IMR-90 (cell line): ENCODE measurements around the gene ZNF277. TPM values are rescaled to one million over a fixed set of nuclear protein-coding genes. Genes with fewer than 3 reads are reported as not detected.

Experiments
- ATAC-seq: fragments of 200-7000 bp; cut with Tn5 transposase; 2 replicates; pipeline ENCODE4 v1.9.1; 2020; ENCODE audit warnings: low read depth, mild to moderate bottlenecking, moderate library complexity
- BruUV-seq: library from RNA; stranded (reverse); fragments of 400-500 nt; replicated peaks from 2 replicates; lab custom pipeline; 2021; lab: Mats Ljungman, UMichigan
- CTCF ChIA-PET: fragments of 300-600 bp; formaldehyde crosslinking; extraction: SDS; loops from one replicate; lab custom pipeline; 2021; ENCODE audit warnings: antibody characterized with exemption; lab: Yijun Ruan, JAX
- POLR2A ChIA-PET: fragments of 300-600 bp; sonication (Branson Sonifier 250); formaldehyde crosslinking; loops from one replicate; lab custom pipeline; 2022; ENCODE audit warnings: antibody characterized with exemption; ENCODE audit not compliant: unreplicated experiment; lab: Charles Lee
- DNase-seq: peaks from one replicate; pipeline ENCODE4 v3.0.0; 2013
- H2AFZ ChIP-seq: replicated peaks from 2 replicates; pipeline ENCODE3; 2013; ENCODE audit warnings: low read length, mild to moderate bottlenecking; ENCODE audit not compliant: poor library complexity
- H2AK5ac ChIP-seq: 2 replicates; pipeline ENCODE4 v1.6.1; 2013; ENCODE audit warnings: low read depth, low read length, inconsistent platforms
- H2AK9ac ChIP-seq: replicated peaks from 2 replicates; pipeline ENCODE3; 2013; ENCODE audit warnings: mild to moderate bottlenecking, low read depth, low read length, moderate library complexity; ENCODE audit not compliant: poor library complexity
- H2BK120ac ChIP-seq: 2 replicates; pipeline ENCODE4 v1.6.1; 2013; ENCODE audit warnings: low read depth, low read length, inconsistent platforms
- H2BK15ac ChIP-seq: 3 replicates; pipeline ENCODE4 v1.6.1; 2013; ENCODE audit warnings: low read depth, low read length, inconsistent platforms
- H2BK20ac ChIP-seq: 2 replicates; pipeline ENCODE4 v1.6.1; 2013; ENCODE audit warnings: low read depth, mild to moderate bottlenecking, inconsistent platforms, low read length, moderate library complexity
- H2BK5ac ChIP-seq: 2 replicates; pipeline ENCODE4 v1.6.1; 2013; ENCODE audit warnings: mild to moderate bottlenecking, low read depth, low read length, inconsistent platforms; ENCODE audit not compliant: poor library complexity, severe bottlenecking
- H3K14ac ChIP-seq: replicated peaks from 2 replicates; pipeline ENCODE4 v1.6.1; 2013; ENCODE audit warnings: low read depth, low read length, inconsistent platforms
- H3K18ac ChIP-seq: 2 replicates; pipeline ENCODE4 v1.6.1; 2013; ENCODE audit warnings: low read depth, low read length, control low read depth
- H3K23ac ChIP-seq: 2 replicates; pipeline ENCODE4 v1.6.1; 2013; ENCODE audit warnings: low read depth, low read length, inconsistent platforms
- H3K27ac ChIP-seq: 2 replicates; pipeline ENCODE4 v1.5.1; 2013; ENCODE audit warnings: mild to moderate bottlenecking, control low read depth, low read length; ENCODE audit not compliant: insufficient read depth
- H3K27me3 ChIP-seq: 2 replicates; pipeline ENCODE4 v1.6.1; 2013; ENCODE audit warnings: low read length; ENCODE audit not compliant: control insufficient read depth, insufficient read depth
- H3K36me3 ChIP-seq: 2 replicates; pipeline ENCODE4 v1.6.1; 2013; ENCODE audit warnings: low read length, mixed read lengths; ENCODE audit not compliant: control insufficient read depth, insufficient read depth
- H3K4ac ChIP-seq: 2 replicates; pipeline ENCODE4 v1.6.1; 2013; ENCODE audit warnings: low read depth, low read length, inconsistent platforms
- H3K4me1 ChIP-seq: 2 replicates; pipeline ENCODE4 v1.6.1; 2013; ENCODE audit warnings: low read length, mixed read lengths; ENCODE audit not compliant: control insufficient read depth, insufficient read depth
- H3K4me2 ChIP-seq: 2 replicates; pipeline ENCODE4 v1.6.1; 2013; ENCODE audit warnings: low read depth, mild to moderate bottlenecking, control low read depth, low read length, moderate library complexity
- H3K4me3 ChIP-seq: 2 replicates; pipeline ENCODE4 v1.5.1; 2013; ENCODE audit warnings: low read depth, mild to moderate bottlenecking, control low read depth, low read length, moderate library complexity; ENCODE audit not compliant: insufficient read depth
- H3K56ac ChIP-seq: 2 replicates; pipeline ENCODE4 v1.6.1; 2013; ENCODE audit warnings: low read length, inconsistent platforms; ENCODE audit not compliant: insufficient read depth; ENCODE audit errors: extremely low read depth
- H3K79me1 ChIP-seq, 2 experiments: 2 replicates each; pipeline ENCODE4 v1.6.1; 2013; ENCODE audit warnings: low read length in 2 of 2, inconsistent platforms in 1 of 2, low read depth in 1 of 2
- H3K9ac ChIP-seq: 2 replicates; pipeline ENCODE4 v1.6.1; 2013; ENCODE audit warnings: low read depth, low read length, control low read depth
- H3K9me1 ChIP-seq: 2 replicates; pipeline ENCODE4 v1.6.1; 2013; ENCODE audit warnings: low read length, inconsistent platforms; ENCODE audit not compliant: insufficient read depth
- H3K9me3 ChIP-seq: 2 replicates; pipeline ENCODE4 v1.6.1; 2013; ENCODE audit warnings: low read length; ENCODE audit not compliant: control insufficient read depth, insufficient read depth
- H4K20me1 ChIP-seq: 2 replicates; pipeline ENCODE4 v1.6.1; 2013; ENCODE audit warnings: low read length, inconsistent platforms; ENCODE audit not compliant: insufficient read depth
- H4K5ac ChIP-seq: 2 replicates; pipeline ENCODE4 v1.6.1; 2013; ENCODE audit warnings: mild to moderate bottlenecking, low read depth, low read length, control low read depth
- H4K8ac ChIP-seq, 2 experiments: 2 replicates each; pipeline ENCODE4 v1.6.1; 2013; ENCODE audit warnings: low read depth in 2 of 2, low read length in 2 of 2, control low read depth in 1 of 2, inconsistent platforms in 1 of 2
- H4K91ac ChIP-seq: 2 replicates; pipeline ENCODE4 v1.6.1; 2013; ENCODE audit warnings: low read depth, low read length, inconsistent platforms; ENCODE audit not compliant: insufficient read depth
- CEBPB ChIP-seq: IDR thresholded peaks from 2 replicates; pipeline ENCODE4 v1.6.1; 2012; ENCODE audit warnings: low read depth, low read length, improper control_type of control experiment
- CHD1 ChIP-seq: IDR thresholded peaks from 2 replicates; pipeline ENCODE4 v1.6.1; 2012; ENCODE audit warnings: low read depth, low read length, improper control_type of control experiment
- ELK1 ChIP-seq: fragments of 150-350 bp; IDR thresholded peaks from 2 replicates; pipeline ENCODE4 v1.6.1; 2016; ENCODE audit warnings: low read depth, mild to moderate bottlenecking, low read length, moderate library complexity, borderline replicate concordance
- FOS ChIP-seq: fragments of 150-350 bp; IDR thresholded peaks from 2 replicates; pipeline ENCODE4 v1.6.1; 2016; ENCODE audit warnings: low read depth, low read length
- MAFK ChIP-seq: IDR thresholded peaks from 2 replicates; pipeline ENCODE4 v1.6.1; 2012; ENCODE audit warnings: low read depth, low read length, improper control_type of control experiment
- MXI1 ChIP-seq: IDR thresholded peaks from 2 replicates; pipeline ENCODE4 v1.6.1; 2012; ENCODE audit warnings: low read depth, mild to moderate bottlenecking, low read length, moderate library complexity, borderline replicate concordance
- NFE2L2 ChIP-seq: fragments of 150-350 bp; IDR thresholded peaks from 2 replicates; pipeline ENCODE4 v1.6.1; 2016; ENCODE audit warnings: low read depth, mild to moderate bottlenecking, low read length
- RAD21 ChIP-seq: IDR thresholded peaks from 2 replicates; pipeline ENCODE4 v1.6.1; 2012; ENCODE audit warnings: low read length, improper control_type of control experiment
- USF2 ChIP-seq: fragments of 150-350 bp; IDR thresholded peaks from 2 replicates; pipeline ENCODE4 v1.6.1; 2017; ENCODE audit warnings: mild to moderate bottlenecking, antibody characterized with exemption, low read length, low read depth
- WGBS, 2 experiments: methylation state at CpG; one replicate each; pipeline versions ENCODE4 v1.1.5 to v1.1.7; 2013; ENCODE audit warnings: missing lambda C conversion rate in 2 of 2; ENCODE audit not compliant: insufficient read length in 1 of 2; ENCODE audit errors: extremely low coverage in 2 of 2; 5-methylcytosine and 5-hydroxymethylcytosine counted together
- dilution Hi-C: fragments of 300-500 bp; cut with HindIII; formaldehyde crosslinking; loops from one replicate; pipeline ENCODE4 v1.14.3; 2018; ENCODE audit warnings: low sequenced_read_pairs; ENCODE audit not compliant: unreplicated experiment
- in situ Hi-C: fragments of 300-500 bp; cut with MboI; formaldehyde crosslinking; loops from 3 replicates; pipeline ENCODE4 v1.14.3; 2019; ENCODE audit warnings: low sequenced_read_pairs, inconsistent platforms, mixed read lengths
- intact Hi-C: fragments of 100-400 bp; cut with micrococcal nuclease; formaldehyde crosslinking; loops from 2 replicates; pipeline ENCODE4 v1.10.0; 2022
- polyA plus RNA-seq, 3 experiments: library from polyadenylated mRNA; depleted of rRNA; stranded (reverse); fragments of >200 nt; gene quantifications; 2 replicates each; pipeline ENCODE4 v1.2.3, GENCODE V29; 2012; ENCODE audit warnings: low replicate concordance in 1 of 3
- total RNA-seq: library from RNA; depleted of rRNA; stranded (reverse); fragments of >200 nt; gene quantifications from 2 replicates; pipeline ENCODE4 v1.2.3, GENCODE V29; 2012

ZNF277 gene
- total and polyA plus RNA-seq, 2 of the 4 experiments (the other 2 are of a cell fraction), result 7.3 to 21.3 TPM

GRCh38 chr7:112202816-112203215 lies 3.7 kb upstream of the ZNF277 start:
- Histone ChIP-seq H2AK5ac (peak overlapping the region; percentile 55), H3K27me3 (no peaks in the 10 kb centered on the region), H4K91ac (no peak overlapping the region), H3K79me1 (peaks cover 34 to 62% of the 10 kb centered on the region in 2 experiments), H3K9me3 (no peaks in the 10 kb centered on the region), H3K4ac (peak overlapping the region; percentile 28), H4K8ac (peak overlapping the region in 1 of 2 experiments; percentile 25; a peak in 1 of 4 replicates), H3K18ac (no peak overlapping the region), H2BK20ac (no peak overlapping the region), H2BK5ac (no peak overlapping the region), H2AK9ac (no peak overlapping the region), H2BK120ac (no peak overlapping the region), H3K27ac (no peak overlapping the region), H3K4me2 (no peak overlapping the region), H3K9me1 (no peaks in the 10 kb centered on the region), H3K23ac (peak overlapping the region; percentile 23; the same call in 1 of the 2 replicates), H2AFZ (no peak overlapping the region), H3K56ac (no peak overlapping the region), H2BK15ac (no peak overlapping the region), H3K4me3 (no peak overlapping the region), H3K36me3 (no peaks in the 10 kb centered on the region), H3K9ac (no peak overlapping the region), H3K4me1 (peaks cover 3% of the 10 kb centered on the region; the same call in 1 of the 2 replicates), H4K5ac (no peak overlapping the region), H3K14ac (0 out of 2 replicates have a peak overlapping the region, but pooled peaks have one; percentile 50), H4K20me1 (no peaks in the 10 kb centered on the region)
- WGBS, 2 experiments, result 40% methylated on average over 1 of the region's 2 CpGs; no CpG with 5 or more reads in 1 of the 2 experiments
- BruUV-seq, result no TSS peak
- DNase-seq (no peak), ATAC-seq (no peak)
- POLR2A ChIA-PET, result interaction anchor here (0.6 kb wide), 1 partner anchor 310 kb away, joined by 6 read pairs; no protein-coding TSS in a partner anchor
- TF ChIP-seq MXI1, result no peak
- TF ChIP-seq ELK1, result no peak
- TF ChIP-seq USF2, result no peak
- TF ChIP-seq CEBPB, result no peak
- no peak for TF ChIP-seq NFE2L2
- TF ChIP-seq FOS, result no peak
- TF ChIP-seq CHD1, result no peak
- no peak for TF ChIP-seq MAFK
- no peak for TF ChIP-seq RAD21
- intact Hi-C loops (loop anchor here (5.0 to 10.0 kb wide), 2 partner anchors 61 to 218 kb away; no protein-coding TSS in a partner anchor), dilution Hi-C loops (no loop called here), in situ Hi-C loops (loop anchor here (10.0 to 25.0 kb wide), 2 partner anchors 212 to 441 kb away; no protein-coding TSS in a partner anchor)
- CTCF ChIA-PET, result interaction anchor here (0.6 kb wide), 1 partner anchor 1761 kb away, joined by 3 read pairs; no protein-coding TSS in a partner anchor
